Neuronal stem cell (in vitro differentiated cells): ENCODE measurements around the gene TSPYL2.

Experiments
- DNase-seq: peaks from one replicate; pipeline ENCODE4 v3.0.0-alpha.2; 2013; ENCODE audit warnings: low spot score
- H2AFZ ChIP-seq: one replicate; pipeline ENCODE4 v1.6.1; 2013; ENCODE audit warnings: mild to moderate bottlenecking, low read length, inconsistent platforms
- H2AK5ac ChIP-seq: 2 replicates; pipeline ENCODE4 v1.6.1; 2013; ENCODE audit warnings: low read depth, mild to moderate bottlenecking, inconsistent platforms, low read length, moderate library complexity, mixed read lengths
- H2BK120ac ChIP-seq: 2 replicates; pipeline ENCODE4 v1.6.1; 2013; ENCODE audit warnings: low read depth, mild to moderate bottlenecking, inconsistent platforms, low read length, moderate library complexity, mixed read lengths
- H2BK12ac ChIP-seq: one replicate; pipeline ENCODE4 v1.6.1; 2013; ENCODE audit warnings: low read length, inconsistent platforms
- H2BK15ac ChIP-seq: 2 replicates; pipeline ENCODE4 v1.6.1; 2013; ENCODE audit warnings: mild to moderate bottlenecking, low read length, inconsistent platforms, mixed read lengths
- H2BK5ac ChIP-seq: one replicate; pipeline ENCODE4 v1.6.1; 2013; ENCODE audit warnings: inconsistent platforms, mild to moderate bottlenecking, low read length, moderate library complexity
- H3K14ac ChIP-seq: one replicate; pipeline ENCODE4 v1.6.1; 2013; ENCODE audit warnings: low read length, inconsistent platforms
- H3K18ac ChIP-seq: 2 replicates; pipeline ENCODE4 v1.6.1; 2013; ENCODE audit warnings: low read length, inconsistent platforms
- H3K23ac ChIP-seq: 2 replicates; pipeline ENCODE4 v1.6.1; 2013; ENCODE audit warnings: low read depth, mild to moderate bottlenecking, mixed read lengths, low read length, inconsistent platforms; ENCODE audit not compliant: poor library complexity
- H3K27ac ChIP-seq: replicated peaks from 3 replicates; pipeline ENCODE4 v1.5.1; 2013; ENCODE audit warnings: low read length, inconsistent platforms
- H3K27me3 ChIP-seq, 3 experiments: 2 replicates each; pipeline ENCODE4 v1.6.1; 2013; ENCODE audit warnings: low read length in 3 of 3, mild to moderate bottlenecking in 2 of 3, inconsistent platforms in 1 of 3, low read depth in 1 of 3, mixed read lengths in 1 of 3, moderate library complexity in 1 of 3; ENCODE audit not compliant: control insufficient read depth in 3 of 3, insufficient read depth in 3 of 3
- H3K36me3 ChIP-seq, 2 donors: replicated peaks in 1 of 2; 2 replicates each; pipeline ENCODE4 v1.6.1; 2013; ENCODE audit warnings: low read length in 2 of 2; ENCODE audit not compliant: control insufficient read depth in 2 of 2, insufficient read depth in 2 of 2
- H3K4ac ChIP-seq: 2 replicates; pipeline ENCODE4 v1.6.1; 2013; ENCODE audit warnings: inconsistent platforms, mild to moderate bottlenecking, low read length, moderate library complexity
- H3K4me1 ChIP-seq, 2 donors: 1 replicate in 1 of 2; 2 replicates in 1 of 2; pipeline ENCODE4 v1.6.1; 2013; ENCODE audit warnings: low read length in 2 of 2, low read depth in 1 of 2; ENCODE audit not compliant: control insufficient read depth in 2 of 2, insufficient read depth in 1 of 2
- H3K4me2 ChIP-seq: one replicate; pipeline ENCODE4 v1.6.1; 2013; ENCODE audit warnings: mild to moderate bottlenecking, low read length, inconsistent platforms; ENCODE audit not compliant: insufficient read depth, poor library complexity, severe bottlenecking
- H3K4me3 ChIP-seq, 2 donors: 2 replicates each; pipeline ENCODE4 v1.5.1; 2013; ENCODE audit warnings: low read length in 2 of 2, mild to moderate bottlenecking in 2 of 2, inconsistent platforms in 1 of 2, moderate library complexity in 1 of 2
- H3K79me1 ChIP-seq: one replicate; pipeline ENCODE4 v1.6.1; 2013; ENCODE audit warnings: low read depth, mild to moderate bottlenecking, inconsistent platforms, low read length, moderate library complexity
- H3K9ac ChIP-seq: one replicate; pipeline ENCODE4 v1.6.1; 2013; ENCODE audit warnings: mild to moderate bottlenecking, low read depth, low read length, inconsistent platforms; ENCODE audit not compliant: poor library complexity
- H3K9me3 ChIP-seq, 2 donors: replicated peaks in 1 of 2; 2 replicates each; pipeline versions ENCODE3 to v1.6.1; 2013; ENCODE audit warnings: low read length in 2 of 2, mild to moderate bottlenecking in 2 of 2, inconsistent platforms in 1 of 2, low read depth in 1 of 2, mixed read lengths in 1 of 2, moderate library complexity in 1 of 2; ENCODE audit not compliant: control insufficient read depth in 2 of 2, insufficient read depth in 1 of 2
- H4K8ac ChIP-seq: one replicate; pipeline ENCODE4 v1.6.1; 2013; ENCODE audit warnings: low read depth, mild to moderate bottlenecking, inconsistent platforms, low read length, moderate library complexity
- H4K91ac ChIP-seq: one replicate; pipeline ENCODE4 v1.6.1; 2013; ENCODE audit warnings: low read length, low read depth, mild to moderate bottlenecking, inconsistent platforms; ENCODE audit not compliant: poor library complexity
- WGBS, 2 donors: extraction: QIAGEN DNeasy Blood & Tissue Kit; methylation state at CpG; one replicate each; pipeline ENCODE4 v1.1.7; 2013; ENCODE audit warnings: missing lambda C conversion rate in 2 of 2, mixed read lengths in 1 of 2; ENCODE audit not compliant: insufficient read length in 2 of 2, insufficient replicate concordance in 1 of 2; ENCODE audit errors: extremely low coverage in 2 of 2; 5-methylcytosine and 5-hydroxymethylcytosine counted together

The TSPYL2 gene

DNA sequence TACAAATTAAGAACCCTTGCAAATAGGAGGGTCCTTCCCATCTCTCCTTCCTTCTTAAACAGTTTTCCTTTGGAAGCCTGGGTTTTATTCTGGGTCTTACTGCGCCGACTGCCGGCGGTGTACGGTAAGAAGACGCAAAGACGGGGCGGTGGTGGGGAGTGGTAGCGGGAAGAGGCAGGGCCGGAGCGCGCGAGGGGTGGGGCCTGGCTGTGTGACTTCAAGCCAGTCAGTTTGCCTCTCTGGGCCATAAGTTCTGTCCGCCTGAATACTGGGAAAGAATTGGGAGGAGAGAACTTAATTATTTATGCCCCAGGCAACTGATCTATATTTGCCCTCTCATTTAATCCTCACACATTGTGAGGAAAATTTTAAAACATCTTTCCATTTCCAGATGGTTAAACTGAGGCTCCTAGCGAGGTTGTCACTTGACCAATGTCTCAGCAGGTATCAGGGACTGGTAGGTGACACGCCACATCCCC, 11.0 kb downstream of the TSPYL2 start:
- Histone ChIP-seq H3K4me1 (no peaks in the 10 kb centered on the region), H3K23ac (no peak overlapping the region), H4K91ac (no peak overlapping the region), H2BK120ac (no peak overlapping the region), H3K27me3 (no peaks in the 10 kb centered on the region), H2BK15ac (no peak overlapping the region), H3K4ac (no peak overlapping the region), H3K27ac (peak overlapping the region; percentile 89), H3K18ac (peak overlapping the region; percentile 38), H4K8ac (no peak overlapping the region), H2BK12ac (no peak overlapping the region), H3K9ac (no peak overlapping the region), H2AK5ac (no peak overlapping the region), H2AFZ (peak overlapping the region; percentile 87), H3K4me2 (peak overlapping the region; percentile 89), H3K9me3 (no peaks in the 10 kb centered on the region), H3K4me3 (peak overlapping the region; percentile 48 to 68), H3K36me3 (peaks cover 0 to 2% of the 10 kb centered on the region in 2 donors), H3K14ac (no peak overlapping the region), H3K79me1 (no peaks in the 10 kb centered on the region), H2BK5ac (no peak overlapping the region)
- DNase-seq = no peak
- no CpG with 5 or more reads among the region's 16 CpGs for WGBS, 2 donors

- no CpG with 5 or more reads among the region's 67 CpGs for WGBS, 2 donors
Measured at GRCh38 chrX:53093748-53094581, 11.8 kb downstream of the TSPYL2 start, which contains the start of gene KANTR. Gene KANTR (plus strand): TSS chrX:53094142. CDS start chrX:53124273, 30,131 bp downstream.

GRCh38 chrX:53094582-53094905, 12.4 kb downstream of the TSPYL2 start:
- no peaks in the 10 kb centered on the region for H3K9me3 ChIP-seq
- no peaks in the 10 kb centered on the region for H3K27me3 ChIP-seq
- no peaks in the 10 kb centered on the region for H3K4me1 ChIP-seq
- H3K23ac ChIP-seq = no peak overlapping the region
- DNase-seq = no peak
- no peak overlapping the region for H3K4ac ChIP-seq
- H3K9ac ChIP-seq = peak overlapping the region; percentile 63
- peak overlapping the region; percentile 93 for H2AFZ ChIP-seq
- peak overlapping the region; percentile 53 for H2BK5ac ChIP-seq
- no peak overlapping the region for H2BK12ac ChIP-seq
- no peak overlapping the region for H2AK5ac ChIP-seq
- no peaks in the 10 kb centered on the region for H3K79me1 ChIP-seq
- H3K27ac ChIP-seq = no peak overlapping the region
- peaks cover 0 to 11% of the 10 kb centered on the region in 2 donors for H3K36me3 ChIP-seq
- no peak overlapping the region for H2BK15ac ChIP-seq
- peak overlapping the region; percentile 49 for H3K4me2 ChIP-seq
- peak overlapping the region; percentile 53 to 87 for H3K4me3 ChIP-seq
- no peak overlapping the region for H3K14ac ChIP-seq
- no peak overlapping the region for H2BK120ac ChIP-seq
- no peak overlapping the region for H4K91ac ChIP-seq
- no peak overlapping the region for H4K8ac ChIP-seq
- no CpG with 5 or more reads among the region's 5 CpGs for WGBS, 2 donors
- H3K18ac ChIP-seq = no peak overlapping the region

More at GRCh38 chrX:53093748-53094581, 11.8 kb downstream of the TSPYL2 start, which contains the start of gene KANTR:
- Histone ChIP-seq H2BK120ac (no peak within 1 kb of the TSS), H3K14ac (no peak within 1 kb of the TSS), H3K23ac (no peak within 1 kb of the TSS), H4K91ac (no peak within 1 kb of the TSS), H3K4me3 (peak within 1 kb of the TSS; percentile 53 to 87), H3K4me2 (peak within 1 kb of the TSS; percentile 89), H3K27ac (peak within 1 kb of the TSS; percentile 89), H2BK5ac (peak within 1 kb of the TSS; percentile 53), H2AFZ (peak within 1 kb of the TSS; percentile 93), H2AK5ac (no peak within 1 kb of the TSS), H3K9me3 (no peaks in the 10 kb centered on the region), H3K27me3 (no peaks in the 10 kb centered on the region), H4K8ac (no peak within 1 kb of the TSS), H3K18ac (peak within 1 kb of the TSS; percentile 83), H3K9ac (peak within 1 kb of the TSS; percentile 63), H2BK15ac (no peak within 1 kb of the TSS), H2BK12ac (no peak within 1 kb of the TSS), H3K4me1 (no peaks in the 10 kb centered on the region), H3K79me1 (no peaks in the 10 kb centered on the region), H3K4ac (no peak within 1 kb of the TSS), H3K36me3 (peaks cover 0 to 6% of the 10 kb centered on the region in 2 donors)
- peak; percentile 91 for DNase-seq

- Histone ChIP-seq H3K79me1 (no peaks in the 10 kb centered on the region), H3K14ac (no peak overlapping the region), H3K36me3 (peaks cover 0 to 15% of the 10 kb centered on the region in 2 donors), H3K4me3 (no peak overlapping the region), H2BK15ac (no peak overlapping the region), H3K27ac (no peak overlapping the region), H3K9me3 (no peaks in the 10 kb centered on the region), H3K18ac (no peak overlapping the region), H3K9ac (no peak overlapping the region), H2BK120ac (no peak overlapping the region), H4K91ac (no peak overlapping the region), H3K27me3 (no peaks in the 10 kb centered on the region), H3K4ac (no peak overlapping the region), H3K23ac (no peak overlapping the region), H3K4me1 (no peaks in the 10 kb centered on the region), H2AK5ac (no peak overlapping the region), H2BK12ac (no peak overlapping the region), H4K8ac (no peak overlapping the region), H3K4me2 (no peak overlapping the region), H2BK5ac (no peak overlapping the region), H2AFZ (no peak overlapping the region)
- no CpG with 5 or more reads among the region's 3 CpGs for WGBS, 2 donors
- DNase-seq = no peak
Measured at GRCh38 chrX:53095796-53096195, 13.6 kb downstream of the TSPYL2 start.
